BJ (cell line): ENCODE measurements around the gene MPZL1. TPM values are rescaled to one million over a fixed set of nuclear protein-coding genes. Genes with fewer than 3 reads are reported as not detected.

Experiments used
- CTCF ChIA-PET: fragments of 350-600 bp; formaldehyde crosslinking; extraction: SDS; loops from one replicate; lab custom pipeline; 2021; ENCODE audit warnings: antibody characterized with exemption, inconsistent platforms; lab: Yijun Ruan, JAX
- POLR2A ChIA-PET: fragments of 300-600 bp; sonication (Branson Sonifier 250); formaldehyde crosslinking; extraction: SDS; loops from one replicate; lab custom pipeline; 2021; ENCODE audit warnings: antibody characterized with exemption; lab: Charles Lee
- DNase-seq: peaks from one replicate; pipeline ENCODE4 v3.0.0-alpha.2; 2011; ENCODE audit warnings: low read depth
- H3K27me3 ChIP-seq: 2 replicates; pipeline ENCODE4 v1.6.0; 2011; ENCODE audit warnings: low read length; ENCODE audit not compliant: control insufficient read depth, insufficient read depth
- H3K36me3 ChIP-seq: 2 replicates; pipeline ENCODE4 v1.5.1; 2011; ENCODE audit warnings: low read length; ENCODE audit not compliant: control insufficient read depth, insufficient read depth
- H3K4me3 ChIP-seq: 2 replicates; pipeline ENCODE4 v1.5.1; 2011; ENCODE audit warnings: low read depth, mild to moderate bottlenecking, control low read depth, low read length
- polyA plus RNA-seq: library from polyadenylated mRNA; depleted of rRNA; stranded (reverse); fragments of >200 nt; gene quantifications from 2 replicates; pipeline ENCODE4 v1.2.3, GENCODE V29; 2011
- TF ChIP-seq, protein P1 (sequence below): IDR thresholded peaks from 2 replicates; pipeline ENCODE4 v1.5.1; 2011; ENCODE audit warnings: low read depth, mild to moderate bottlenecking, control low read depth, inconsistent platforms, low read length, moderate library complexity; ENCODE audit not compliant: insufficient read depth

Gene MPZL1
- polyA plus RNA-seq, 1 experiment = 79.1 TPM

DNA sequence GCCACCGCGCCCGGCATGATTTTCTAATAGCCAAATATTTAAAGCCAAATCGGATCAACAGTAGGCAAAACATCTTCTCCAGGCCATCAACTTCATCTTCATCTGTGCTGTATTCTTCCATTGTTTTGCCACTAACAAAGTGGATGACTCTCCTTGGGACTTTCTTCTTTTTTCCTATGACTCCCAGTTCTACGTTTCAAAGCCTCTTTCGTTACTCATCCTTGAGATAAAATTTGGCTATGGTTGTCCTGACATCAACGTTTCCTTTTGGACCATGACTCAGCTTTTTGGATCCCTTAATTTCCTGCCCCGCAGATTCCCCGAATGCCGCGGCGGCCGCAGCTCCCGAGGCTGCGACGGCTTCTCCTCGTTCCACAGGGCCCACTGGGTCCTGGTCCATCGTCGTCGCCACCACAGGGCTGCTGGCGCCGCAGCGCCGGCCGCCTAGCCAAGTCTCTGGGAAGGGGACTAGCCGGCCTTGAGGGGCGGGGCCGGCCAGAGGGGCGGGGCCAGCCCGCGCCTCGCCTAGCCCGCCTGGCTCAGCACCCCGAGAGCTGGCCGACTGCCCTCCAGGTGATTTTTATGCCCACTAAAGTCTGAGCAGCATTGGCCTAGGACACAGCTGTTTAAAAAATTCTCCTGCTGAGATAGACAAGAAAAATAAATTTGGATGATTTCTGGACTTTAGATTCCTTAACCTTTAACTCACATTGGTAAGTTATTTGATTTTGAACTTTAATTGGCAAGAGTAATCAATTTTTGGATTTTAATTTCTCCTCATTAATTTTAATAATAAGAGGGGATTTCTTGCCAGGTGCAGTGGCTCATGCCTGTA, 98.3 kb downstream of the MPZL1 start:
- POLR2A ChIA-PET = interaction anchor here (0.6 kb wide), 1 partner anchor 15 kb away, joined by 3 read pairs; no protein-coding TSS in a partner anchor
- CTCF ChIA-PET = interaction anchor here (0.7 to 1.1 kb wide), 4 partner anchors 9 to 262 kb away, joined by 3 to 5 read pairs (median 3); no protein-coding TSS in a partner anchor

DNA sequence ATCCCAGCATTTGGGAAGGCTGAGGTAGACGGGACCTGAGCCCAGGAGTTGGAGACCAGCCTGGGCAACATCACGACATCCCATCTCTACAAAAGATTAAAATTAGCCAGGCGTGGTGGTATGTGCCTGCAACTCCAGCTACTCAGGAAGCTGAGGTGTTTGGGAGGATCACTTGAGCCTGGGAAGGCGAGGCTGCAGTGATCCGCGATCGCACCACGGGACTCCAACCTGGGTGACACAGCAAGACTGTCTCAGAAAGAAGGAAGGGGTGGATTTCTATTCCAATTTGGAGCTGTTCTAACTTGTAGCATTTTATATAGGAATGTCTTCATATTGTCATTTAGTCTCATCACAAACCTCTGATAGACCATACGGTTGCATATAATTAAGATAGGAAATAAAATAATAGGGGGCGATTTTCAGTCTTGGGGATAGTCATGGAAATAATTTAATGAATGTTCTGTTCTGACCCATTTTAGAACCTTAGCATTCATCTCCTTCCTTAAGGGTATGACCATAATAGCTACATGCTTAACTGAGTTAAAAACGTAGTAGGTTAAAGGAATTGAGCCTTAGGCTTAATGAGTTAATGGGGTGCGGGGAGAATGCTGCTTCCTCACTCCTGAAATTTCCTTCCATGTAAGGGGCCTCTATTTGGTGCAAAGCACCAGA, 99.0 kb downstream of the MPZL1 start:
- CTCF ChIA-PET = interaction anchor here (1.1 kb wide), 1 partner anchor 98 kb away, joined by 3 read pairs; no protein-coding TSS in a partner anchor
- TF ChIP-seq, protein P1, sequence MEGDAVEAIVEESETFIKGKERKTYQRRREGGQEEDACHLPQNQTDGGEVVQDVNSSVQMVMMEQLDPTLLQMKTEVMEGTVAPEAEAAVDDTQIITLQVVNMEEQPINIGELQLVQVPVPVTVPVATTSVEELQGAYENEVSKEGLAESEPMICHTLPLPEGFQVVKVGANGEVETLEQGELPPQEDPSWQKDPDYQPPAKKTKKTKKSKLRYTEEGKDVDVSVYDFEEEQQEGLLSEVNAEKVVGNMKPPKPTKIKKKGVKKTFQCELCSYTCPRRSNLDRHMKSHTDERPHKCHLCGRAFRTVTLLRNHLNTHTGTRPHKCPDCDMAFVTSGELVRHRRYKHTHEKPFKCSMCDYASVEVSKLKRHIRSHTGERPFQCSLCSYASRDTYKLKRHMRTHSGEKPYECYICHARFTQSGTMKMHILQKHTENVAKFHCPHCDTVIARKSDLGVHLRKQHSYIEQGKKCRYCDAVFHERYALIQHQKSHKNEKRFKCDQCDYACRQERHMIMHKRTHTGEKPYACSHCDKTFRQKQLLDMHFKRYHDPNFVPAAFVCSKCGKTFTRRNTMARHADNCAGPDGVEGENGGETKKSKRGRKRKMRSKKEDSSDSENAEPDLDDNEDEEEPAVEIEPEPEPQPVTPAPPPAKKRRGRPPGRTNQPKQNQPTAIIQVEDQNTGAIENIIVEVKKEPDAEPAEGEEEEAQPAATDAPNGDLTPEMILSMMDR = no peak
- POLR2A ChIA-PET = no interaction called here
- Histone ChIP-seq H3K4me3 (no peak overlapping the region), H3K27me3 (no peaks in the 10 kb centered on the region), H3K36me3 (no peaks in the 10 kb centered on the region)
- DNase-seq = no peak

More for the DNA sequence above, 98.3 kb downstream of the MPZL1 start:
- no peaks in the 10 kb centered on the region for H3K36me3 ChIP-seq
- H3K27me3 ChIP-seq = no peaks in the 10 kb centered on the region
- peak overlapping the region; percentile 17 for H3K4me3 ChIP-seq
- DNase-seq = peak; percentile 92
- TF ChIP-seq, protein P1 = no peak

GRCh38 chr1:167821356-167821685, 99.5 kb downstream of the MPZL1 start:
- CTCF ChIA-PET = no interaction called here
- Histone ChIP-seq H3K27me3 (no peaks in the 10 kb centered on the region), H3K4me3 (no peak overlapping the region), H3K36me3 (no peaks in the 10 kb centered on the region)
- DNase-seq = no peak
- TF ChIP-seq, protein P1 = no peak
- POLR2A ChIA-PET = no interaction called here

GRCh38 chr1:167821969-167822685, 100.3 kb downstream of the MPZL1 start:
- no peak for DNase-seq
- Histone ChIP-seq H3K4me3 (no peak overlapping the region), H3K27me3 (no peaks in the 10 kb centered on the region), H3K36me3 (no peaks in the 10 kb centered on the region)
- POLR2A ChIA-PET = interaction anchor here (0.6 kb wide), 1 partner anchor 108 kb away, joined by 3 read pairs; no protein-coding TSS in a partner anchor
- TF ChIP-seq, protein P1 = no peak
- CTCF ChIA-PET = interaction anchor here (0.7 to 1.2 kb wide), 3 partner anchors 32 to 160 kb away, joined by 3 to 5 read pairs (median 3); no protein-coding TSS in a partner anchor
